ENCODE data around the gene LHX5. TPM values are rescaled to one million over a fixed set of nuclear protein-coding genes. Genes with fewer than 3 reads are reported as not detected.

The LHX5 gene
- total RNA-seq, 2 donors from 2014 or later = 0.18 TPM; not detected in 1

GRCh38 chr12:113435367-113435766, 36.3 kb downstream of the LHX5 start:
- peaks cover 11% of the 10 kb centered on the region for H3K27me3 Mint-ChIP-seq (ENCODE audit: insufficient read depth)
- no peak overlapping the region for H3K4me3 ChIP-seq (ENCODE audit: low read length)
- H3K9me3 ChIP-seq (ENCODE audit: control insufficient read depth, low read length) = no peaks in the 10 kb centered on the region
- H3K36me3 ChIP-seq (ENCODE audit: control insufficient read depth, insufficient read depth, low read length) = no peaks in the 10 kb centered on the region
- no peaks in the 10 kb centered on the region for H3K4me1 ChIP-seq (ENCODE audit: control insufficient read depth, insufficient read depth, low read length)
- H3K27ac Mint-ChIP-seq = no peak overlapping the region
- H3K9ac ChIP-seq (ENCODE audit: extremely low read depth, low read length, poor library complexity, severe bottlenecking) = no peak overlapping the region
- peaks cover 31% of the 10 kb centered on the region for H3K27me3 ChIP-seq (ENCODE audit: control insufficient read depth, insufficient read depth, low read length, poor library complexity, severe bottlenecking)
- H3K27ac ChIP-seq (ENCODE audit: low read depth, low read length) = no peak overlapping the region
- H3K4me1 Mint-ChIP-seq = peaks cover 7% of the 10 kb centered on the region
- H3K9me3 Mint-ChIP-seq = no peaks in the 10 kb centered on the region
- TF ChIP-seq CTCF (conservative IDR thresholded peaks at IDR 0.05) = no peak
- 94 to 95% methylated on average over 2 to 5 of the region's 5 CpGs for WGBS, 2 experiments (ENCODE audit: insufficient coverage in 1 of 2, insufficient read length in 1 of 2)
- no peaks in the 10 kb centered on the region for H3K36me3 Mint-ChIP-seq (ENCODE audit: low read depth)
- no peak for DNase-seq
- H3K4me3 Mint-ChIP-seq = no peak overlapping the region

- H3K9ac ChIP-seq (ENCODE audit: extremely low read depth, low read length, poor library complexity, severe bottlenecking) = no peak overlapping the region
- no peak overlapping the region for H3K4me3 ChIP-seq (ENCODE audit: low read length)
- H3K4me1 ChIP-seq (ENCODE audit: control insufficient read depth, insufficient read depth, low read length) = no peaks in the 10 kb centered on the region
- no peak overlapping the region for H3K27ac ChIP-seq (ENCODE audit: low read depth, low read length)
- H3K27me3 ChIP-seq (ENCODE audit: control insufficient read depth, insufficient read depth, low read length, poor library complexity, severe bottlenecking) = peaks cover 9% of the 10 kb centered on the region
- Mint-ChIP-seq H3K9me3 (peaks cover 5% of the 10 kb centered on the region), H3K27me3 (ENCODE audit: insufficient read depth) (peaks cover 12% of the 10 kb centered on the region), H3K36me3 (ENCODE audit: low read depth) (no peaks in the 10 kb centered on the region), H3K4me1 (peaks cover 1% of the 10 kb centered on the region), H3K4me3 (no peak overlapping the region), H3K27ac (no peak overlapping the region)
- TF ChIP-seq CTCF (conservative IDR thresholded peaks at IDR 0.05) = no peak
- DNase-seq = no peak
- no peaks in the 10 kb centered on the region for H3K36me3 ChIP-seq (ENCODE audit: control insufficient read depth, insufficient read depth, low read length)
- no peaks in the 10 kb centered on the region for H3K9me3 ChIP-seq (ENCODE audit: control insufficient read depth, low read length)
These were observed 38.7 kb downstream of the LHX5 start for GRCh38 chr12:113432986-113433385.

GRCh38 chr12:113428482-113428881, 43.2 kb downstream of the LHX5 start:
- H3K4me1 Mint-ChIP-seq = peaks cover 6% of the 10 kb centered on the region
- no peak overlapping the region for H3K4me3 ChIP-seq (ENCODE audit: low read length)
- no peak overlapping the region for H3K9ac ChIP-seq (ENCODE audit: extremely low read depth, low read length, poor library complexity, severe bottlenecking)
- 82% methylated on average over 1 of the region's 1 CpG; no CpG with 5 or more reads in 1 of the 2 experiments for WGBS, 2 experiments (ENCODE audit: insufficient coverage in 1 of 2, insufficient read length in 1 of 2)
- no peaks in the 10 kb centered on the region for H3K36me3 Mint-ChIP-seq (ENCODE audit: low read depth)
- no peak for DNase-seq
- H3K27ac Mint-ChIP-seq = no peak overlapping the region
- no peak for TF ChIP-seq CTCF (conservative IDR thresholded peaks at IDR 0.05)
- H3K9me3 Mint-ChIP-seq = peaks cover 5% of the 10 kb centered on the region
- H3K27me3 Mint-ChIP-seq (ENCODE audit: insufficient read depth) = peaks cover 16% of the 10 kb centered on the region
- no peak overlapping the region for H3K4me3 Mint-ChIP-seq
- H3K9me3 ChIP-seq (ENCODE audit: control insufficient read depth, low read length) = no peaks in the 10 kb centered on the region
- H3K27ac ChIP-seq (ENCODE audit: low read depth, low read length) = no peak overlapping the region
- no peaks in the 10 kb centered on the region for H3K27me3 ChIP-seq (ENCODE audit: control insufficient read depth, insufficient read depth, low read length, poor library complexity, severe bottlenecking)
- H3K4me1 ChIP-seq (ENCODE audit: control insufficient read depth, insufficient read depth, low read length) = no peaks in the 10 kb centered on the region
- H3K36me3 ChIP-seq (ENCODE audit: control insufficient read depth, insufficient read depth, low read length) = no peaks in the 10 kb centered on the region

Data from endodermal cell (in vitro differentiated cells).